Measurements from ENCODE around the gene METRNL.

METRNL gene

DNA sequence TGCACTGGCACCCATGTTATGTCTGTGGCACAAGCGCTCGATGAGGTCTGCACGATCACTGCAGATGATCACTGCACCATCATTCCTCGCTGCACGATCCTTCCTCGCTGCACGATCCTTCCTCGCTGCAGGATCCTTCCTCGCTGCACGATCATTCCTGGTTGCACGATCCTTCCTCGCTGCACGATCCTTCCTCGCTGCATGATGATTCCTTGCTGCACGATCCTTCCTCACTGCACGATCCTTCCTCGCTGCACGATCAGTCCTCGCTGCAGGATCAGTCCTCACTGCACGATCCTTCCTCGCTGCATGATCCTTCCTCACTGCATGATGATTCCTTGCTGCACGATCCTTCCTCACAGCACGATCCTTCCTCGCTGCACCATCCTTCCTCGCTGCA, 29.3 kb downstream of the METRNL start:
- no peak for DNase-seq
- WGBS (ENCODE audit: insufficient coverage) = 93% methylated on average over 25 of the region's 25 CpGs
- Histone ChIP-seq H3K27ac (ENCODE audit: insufficient read depth in 1 of 2, low read depth in 1 of 2, low read length in 2 of 2, poor library complexity in 1 of 2, severe bottlenecking in 2 of 2) (no peak overlapping the region), H3K27me3 (replicated peaks in 2 of 5; ENCODE audit: control insufficient read depth in 4 of 5, insufficient read depth in 5 of 5, low read length in 4 of 5) (no peaks in the 10 kb centered on the region), H3K4me1 (ENCODE audit: control extremely low read depth in 1 of 4, control insufficient read depth in 4 of 4, insufficient read depth in 4 of 4, low read length in 3 of 4) (peaks cover 0 to 17% (median 6%) of the 10 kb centered on the region in 4 experiments), H3K36me3 (ENCODE audit: control insufficient read depth in 4 of 4, insufficient read depth in 4 of 4, low read length in 3 of 4) (no peaks in the 10 kb centered on the region), H3K4me3 (ENCODE audit: control insufficient read depth in 1 of 7, extremely low read depth in 1 of 7, insufficient read depth in 4 of 7, low read depth in 2 of 7, low read length in 6 of 7) (no peak overlapping the region), H3K9me3 (ENCODE audit: control extremely low read depth in 1 of 5, control insufficient read depth in 4 of 5, insufficient read depth in 2 of 5, low read depth in 1 of 5, low read length in 4 of 5) (no peaks in the 10 kb centered on the region)
- ChIA-PET POLR2A (no interaction called here), CTCF (interaction anchor here (1.2 kb wide), 1 partner anchor 10 kb away, joined by 3 read pairs; no protein-coding TSS in a partner anchor)

DNA sequence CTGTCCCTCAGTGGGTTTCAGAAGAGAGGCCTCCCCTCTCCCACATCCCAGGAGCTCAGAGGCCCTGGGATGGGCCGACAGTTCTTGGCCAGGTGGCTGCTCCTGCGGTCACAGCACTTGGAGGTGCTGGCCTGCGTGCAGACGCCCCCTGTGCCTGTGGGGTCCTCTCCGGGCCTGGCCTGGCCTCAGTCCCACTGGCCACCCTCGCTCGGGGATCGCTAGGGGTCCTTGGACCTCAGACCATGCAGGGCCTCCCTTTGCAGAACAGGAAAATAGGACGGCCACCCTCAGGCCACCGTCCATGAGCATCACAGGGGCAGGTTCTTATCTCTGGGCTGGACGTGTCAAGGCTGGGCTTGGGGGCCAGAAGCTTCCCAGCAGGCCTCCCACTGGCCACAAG, 30.0 kb downstream of the METRNL start:
- Histone ChIP-seq H3K4me1 (ENCODE audit: control extremely low read depth in 1 of 4, control insufficient read depth in 4 of 4, insufficient read depth in 4 of 4, low read length in 3 of 4) (peaks cover 0 to 10% (median 3%) of the 10 kb centered on the region in 4 experiments), H3K27me3 (replicated peaks in 2 of 5; ENCODE audit: control insufficient read depth in 4 of 5, insufficient read depth in 5 of 5, low read length in 4 of 5) (no peaks in the 10 kb centered on the region), H3K9me3 (ENCODE audit: control extremely low read depth in 1 of 5, control insufficient read depth in 4 of 5, insufficient read depth in 2 of 5, low read depth in 1 of 5, low read length in 4 of 5) (no peaks in the 10 kb centered on the region), H3K36me3 (ENCODE audit: control insufficient read depth in 4 of 4, insufficient read depth in 4 of 4, low read length in 3 of 4) (no peaks in the 10 kb centered on the region), H3K27ac (ENCODE audit: insufficient read depth in 1 of 2, low read depth in 1 of 2, low read length in 2 of 2, poor library complexity in 1 of 2, severe bottlenecking in 2 of 2) (no peak overlapping the region), H3K4me3 (ENCODE audit: control insufficient read depth in 1 of 7, extremely low read depth in 1 of 7, insufficient read depth in 4 of 7, low read depth in 2 of 7, low read length in 6 of 7) (no peak overlapping the region)
- DNase-seq = no peak
- POLR2A ChIA-PET = no interaction called here
- CTCF ChIA-PET = interaction anchor here (1.2 kb wide), 1 partner anchor 9 kb away, joined by 3 read pairs; no protein-coding TSS in a partner anchor
- 83% methylated on average over 11 of the region's 11 CpGs for WGBS (ENCODE audit: insufficient coverage)

DNA sequence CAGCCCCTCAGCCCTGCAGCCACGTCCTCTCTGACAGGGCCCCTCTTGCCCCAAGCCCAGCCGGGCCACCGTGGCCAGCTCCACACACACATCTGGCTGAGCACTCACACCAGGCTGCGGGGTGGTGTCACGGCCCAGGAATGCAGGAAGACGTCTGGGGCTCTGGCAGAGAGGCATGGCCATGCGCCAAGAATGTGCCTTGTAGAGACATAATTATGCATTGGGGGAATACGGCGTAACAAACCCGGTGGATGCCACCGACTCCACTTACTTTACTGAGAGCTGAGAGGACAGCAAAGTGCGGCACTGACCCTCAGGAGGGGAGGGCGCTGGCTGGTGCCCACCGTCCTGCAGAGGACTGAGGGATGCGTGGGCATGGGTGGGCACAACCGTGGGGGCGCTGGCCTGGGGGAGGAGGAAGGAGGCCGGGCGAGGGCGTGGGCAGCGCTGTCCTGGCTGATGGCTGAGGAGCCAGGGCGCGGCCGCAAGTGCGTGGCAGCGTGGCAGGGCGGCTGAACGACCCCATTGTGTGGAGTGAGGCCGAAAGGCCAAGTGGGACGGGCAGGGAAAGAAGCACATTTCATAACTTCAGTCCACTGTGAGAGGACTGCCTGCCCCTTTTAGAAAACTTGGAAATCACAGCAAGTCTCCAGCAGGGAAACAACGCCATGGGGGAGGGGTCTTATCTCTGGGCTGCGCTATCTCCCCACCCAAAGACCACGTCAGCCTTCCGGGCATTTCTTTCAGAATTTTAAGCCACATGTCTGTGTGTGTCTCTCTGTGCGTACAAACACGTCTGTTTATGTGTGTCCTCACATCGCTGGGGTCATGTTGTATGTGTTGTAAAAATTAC, 30.6 kb downstream of the METRNL start:
- H3K4me1 ChIP-seq (ENCODE audit: control extremely low read depth in 1 of 4, control insufficient read depth in 4 of 4, insufficient read depth in 4 of 4, low read length in 3 of 4) = peaks cover 0 to 6% (median 2%) of the 10 kb centered on the region in 4 experiments
- CTCF ChIA-PET = interaction anchor here (1.2 kb wide), 1 partner anchor 8 kb away, joined by 3 read pairs; no protein-coding TSS in a partner anchor
- H3K9me3 ChIP-seq (ENCODE audit: control extremely low read depth in 1 of 5, control insufficient read depth in 4 of 5, insufficient read depth in 2 of 5, low read depth in 1 of 5, low read length in 4 of 5) = no peaks in the 10 kb centered on the region
- WGBS (ENCODE audit: insufficient coverage) = 74% methylated on average over 25 of the region's 37 CpGs
- no peak overlapping the region for H3K27ac ChIP-seq (ENCODE audit: insufficient read depth in 1 of 2, low read depth in 1 of 2, low read length in 2 of 2, poor library complexity in 1 of 2, severe bottlenecking in 2 of 2)
- no peaks in the 10 kb centered on the region for H3K27me3 ChIP-seq (replicated peaks in 2 of 5; ENCODE audit: control insufficient read depth in 4 of 5, insufficient read depth in 5 of 5, low read length in 4 of 5)
- no peaks in the 10 kb centered on the region for H3K36me3 ChIP-seq (ENCODE audit: control insufficient read depth in 4 of 4, insufficient read depth in 4 of 4, low read length in 3 of 4)
- POLR2A ChIA-PET = no interaction called here
- H3K4me3 ChIP-seq (ENCODE audit: control insufficient read depth in 1 of 7, extremely low read depth in 1 of 7, insufficient read depth in 4 of 7, low read depth in 2 of 7, low read length in 6 of 7) = no peak overlapping the region
- peak in 1 of 3 donors; percentile 46 for DNase-seq

- ChIA-PET CTCF (no interaction called here), POLR2A (interaction anchor here (0.8 kb wide), 1 partner anchor 13 kb away, joined by 4 read pairs; no protein-coding TSS in a partner anchor)
- Histone ChIP-seq H3K9me3 (ENCODE audit: control extremely low read depth in 1 of 5, control insufficient read depth in 4 of 5, insufficient read depth in 2 of 5, low read depth in 1 of 5, low read length in 4 of 5) (no peaks in the 10 kb centered on the region), H3K4me1 (ENCODE audit: control extremely low read depth in 1 of 4, control insufficient read depth in 4 of 4, insufficient read depth in 4 of 4, low read length in 3 of 4) (peaks cover 0 to 12% (median 7%) of the 10 kb centered on the region in 4 experiments), H3K4me3 (ENCODE audit: control insufficient read depth in 1 of 7, extremely low read depth in 1 of 7, insufficient read depth in 4 of 7, low read depth in 2 of 7, low read length in 6 of 7) (no peak overlapping the region), H3K27me3 (replicated peaks in 2 of 5; ENCODE audit: control insufficient read depth in 4 of 5, insufficient read depth in 5 of 5, low read length in 4 of 5) (no peaks in the 10 kb centered on the region), H3K27ac (ENCODE audit: insufficient read depth in 1 of 2, low read depth in 1 of 2, low read length in 2 of 2, poor library complexity in 1 of 2, severe bottlenecking in 2 of 2) (no peak overlapping the region), H3K36me3 (ENCODE audit: control insufficient read depth in 4 of 4, insufficient read depth in 4 of 4, low read length in 3 of 4) (no peaks in the 10 kb centered on the region)
- 93% methylated on average over 16 of the region's 16 CpGs for WGBS (ENCODE audit: insufficient coverage)
- DNase-seq = no peak
Observed at GRCh38 chr17:83110735-83111134, 31.3 kb downstream of the METRNL start.

GRCh38 chr17:83111516-83112282, 32.3 kb downstream of the METRNL start:
- POLR2A ChIA-PET = no interaction called here
- WGBS (ENCODE audit: insufficient coverage) = 97% methylated on average over 27 of the region's 35 CpGs
- H3K4me1 ChIP-seq (ENCODE audit: control extremely low read depth in 1 of 4, control insufficient read depth in 4 of 4, insufficient read depth in 4 of 4, low read length in 3 of 4) = peaks cover 0 to 16% (median 10%) of the 10 kb centered on the region in 4 experiments
- CTCF ChIA-PET = no interaction called here
- DNase-seq = no peak
- no peaks in the 10 kb centered on the region for H3K27me3 ChIP-seq (replicated peaks in 2 of 5; ENCODE audit: control insufficient read depth in 4 of 5, insufficient read depth in 5 of 5, low read length in 4 of 5)
- H3K27ac ChIP-seq (ENCODE audit: insufficient read depth in 1 of 2, low read depth in 1 of 2, low read length in 2 of 2, poor library complexity in 1 of 2, severe bottlenecking in 2 of 2) = no peak overlapping the region
- H3K4me3 ChIP-seq (ENCODE audit: control insufficient read depth in 1 of 7, extremely low read depth in 1 of 7, insufficient read depth in 4 of 7, low read depth in 2 of 7, low read length in 6 of 7) = no peak overlapping the region
- no peaks in the 10 kb centered on the region for H3K36me3 ChIP-seq (ENCODE audit: control insufficient read depth in 4 of 4, insufficient read depth in 4 of 4, low read length in 3 of 4)
- no peaks in the 10 kb centered on the region for H3K9me3 ChIP-seq (ENCODE audit: control extremely low read depth in 1 of 5, control insufficient read depth in 4 of 5, insufficient read depth in 2 of 5, low read depth in 1 of 5, low read length in 4 of 5)

DNA sequence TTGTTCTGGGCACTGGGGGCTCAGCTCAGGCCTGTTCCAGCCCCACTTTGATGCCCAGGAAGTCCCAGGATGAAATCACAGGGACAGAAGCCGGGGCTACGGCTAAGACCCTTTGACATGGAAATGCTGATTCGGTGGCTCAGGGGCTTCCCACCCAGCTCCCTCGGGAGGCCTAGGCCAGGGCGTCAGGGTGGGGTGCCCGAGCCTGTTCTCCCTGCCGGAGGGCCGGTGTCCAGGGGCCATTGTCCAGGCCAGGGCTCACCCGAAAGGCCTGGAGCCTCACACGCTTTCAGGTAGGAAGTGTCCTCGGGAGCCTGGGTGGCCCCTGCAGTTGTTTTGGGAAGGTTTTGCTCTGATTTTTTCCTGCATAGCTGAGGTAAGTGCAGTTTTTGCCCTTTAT, 34.0 kb downstream of the METRNL start:
- Histone ChIP-seq H3K4me3 (ENCODE audit: control insufficient read depth in 1 of 7, extremely low read depth in 1 of 7, insufficient read depth in 4 of 7, low read depth in 2 of 7, low read length in 6 of 7) (no peak overlapping the region), H3K36me3 (ENCODE audit: control insufficient read depth in 4 of 4, insufficient read depth in 4 of 4, low read length in 3 of 4) (no peaks in the 10 kb centered on the region), H3K9me3 (ENCODE audit: control extremely low read depth in 1 of 5, control insufficient read depth in 4 of 5, insufficient read depth in 2 of 5, low read depth in 1 of 5, low read length in 4 of 5) (no peaks in the 10 kb centered on the region), H3K4me1 (ENCODE audit: control extremely low read depth in 1 of 4, control insufficient read depth in 4 of 4, insufficient read depth in 4 of 4, low read length in 3 of 4) (peaks cover 2 to 29% (median 22%) of the 10 kb centered on the region in 4 experiments), H3K27ac (ENCODE audit: insufficient read depth in 1 of 2, low read depth in 1 of 2, low read length in 2 of 2, poor library complexity in 1 of 2, severe bottlenecking in 2 of 2) (no peak overlapping the region), H3K27me3 (replicated peaks in 2 of 5; ENCODE audit: control insufficient read depth in 4 of 5, insufficient read depth in 5 of 5, low read length in 4 of 5) (no peaks in the 10 kb centered on the region)
- ChIA-PET POLR2A (no interaction called here), CTCF (no interaction called here)
- no peak for DNase-seq
- WGBS (ENCODE audit: insufficient coverage) = 99% methylated on average over 11 of the region's 11 CpGs

DNA sequence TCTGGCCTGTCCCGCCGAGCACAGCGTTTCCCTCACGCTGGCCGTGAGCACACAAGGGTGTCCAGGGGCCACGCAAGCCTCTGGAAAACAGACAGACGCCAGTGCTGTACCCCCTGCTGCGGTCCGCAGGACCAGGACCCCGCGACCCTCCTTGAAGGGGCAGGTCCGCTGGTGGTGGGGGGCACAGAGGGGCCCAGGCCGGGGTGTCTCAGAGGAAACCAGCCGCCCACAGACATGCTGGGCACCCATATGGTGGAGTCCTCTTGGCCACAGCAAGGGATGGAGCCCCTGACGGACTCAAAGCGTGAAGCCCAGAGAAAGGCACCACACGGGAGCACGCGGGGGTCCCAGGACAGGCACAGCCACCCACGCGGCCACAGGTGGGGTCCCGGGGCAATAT, 34.4 kb downstream of the METRNL start:
- POLR2A ChIA-PET = no interaction called here
- no peaks in the 10 kb centered on the region for H3K36me3 ChIP-seq (ENCODE audit: control insufficient read depth in 4 of 4, insufficient read depth in 4 of 4, low read length in 3 of 4)
- CTCF ChIA-PET = no interaction called here
- WGBS (ENCODE audit: insufficient coverage) = 97% methylated on average over 17 of the region's 22 CpGs
- H3K4me3 ChIP-seq (ENCODE audit: control insufficient read depth in 1 of 7, extremely low read depth in 1 of 7, insufficient read depth in 4 of 7, low read depth in 2 of 7, low read length in 6 of 7) = no peak overlapping the region
- no peaks in the 10 kb centered on the region for H3K9me3 ChIP-seq (ENCODE audit: control extremely low read depth in 1 of 5, control insufficient read depth in 4 of 5, insufficient read depth in 2 of 5, low read depth in 1 of 5, low read length in 4 of 5)
- H3K27me3 ChIP-seq (replicated peaks in 2 of 5; ENCODE audit: control insufficient read depth in 4 of 5, insufficient read depth in 5 of 5, low read length in 4 of 5) = no peaks in the 10 kb centered on the region
- peaks cover 2 to 33% (median 26%) of the 10 kb centered on the region in 4 experiments for H3K4me1 ChIP-seq (ENCODE audit: control extremely low read depth in 1 of 4, control insufficient read depth in 4 of 4, insufficient read depth in 4 of 4, low read length in 3 of 4)
- DNase-seq = no peak
- H3K27ac ChIP-seq (ENCODE audit: insufficient read depth in 1 of 2, low read depth in 1 of 2, low read length in 2 of 2, poor library complexity in 1 of 2, severe bottlenecking in 2 of 2) = no peak overlapping the region

Measured in common myeloid progenitor, CD34-positive (primary cell).